NOMO-1 treated with dmso at 0.1 percent for 144 hours (cell line): ENCODE measurements around the gene ZNF740.
"Not testable (repeated sequence)": the region's sequence is repeated elsewhere in the genome, so short reads cannot be mapped to it uniquely, and the experiment has no call there.

Source experiments
- DNase-seq: peaks from one replicate; lab custom pipeline; 2025; ENCODE audit not compliant: unreplicated experiment; lab: John Stamatoyannopoulos, UW

Gene ZNF740, protein sequence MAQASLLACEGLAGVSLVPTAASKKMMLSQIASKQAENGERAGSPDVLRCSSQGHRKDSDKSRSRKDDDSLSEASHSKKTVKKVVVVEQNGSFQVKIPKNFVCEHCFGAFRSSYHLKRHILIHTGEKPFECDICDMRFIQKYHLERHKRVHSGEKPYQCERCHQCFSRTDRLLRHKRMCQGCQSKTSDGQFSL

DNA sequence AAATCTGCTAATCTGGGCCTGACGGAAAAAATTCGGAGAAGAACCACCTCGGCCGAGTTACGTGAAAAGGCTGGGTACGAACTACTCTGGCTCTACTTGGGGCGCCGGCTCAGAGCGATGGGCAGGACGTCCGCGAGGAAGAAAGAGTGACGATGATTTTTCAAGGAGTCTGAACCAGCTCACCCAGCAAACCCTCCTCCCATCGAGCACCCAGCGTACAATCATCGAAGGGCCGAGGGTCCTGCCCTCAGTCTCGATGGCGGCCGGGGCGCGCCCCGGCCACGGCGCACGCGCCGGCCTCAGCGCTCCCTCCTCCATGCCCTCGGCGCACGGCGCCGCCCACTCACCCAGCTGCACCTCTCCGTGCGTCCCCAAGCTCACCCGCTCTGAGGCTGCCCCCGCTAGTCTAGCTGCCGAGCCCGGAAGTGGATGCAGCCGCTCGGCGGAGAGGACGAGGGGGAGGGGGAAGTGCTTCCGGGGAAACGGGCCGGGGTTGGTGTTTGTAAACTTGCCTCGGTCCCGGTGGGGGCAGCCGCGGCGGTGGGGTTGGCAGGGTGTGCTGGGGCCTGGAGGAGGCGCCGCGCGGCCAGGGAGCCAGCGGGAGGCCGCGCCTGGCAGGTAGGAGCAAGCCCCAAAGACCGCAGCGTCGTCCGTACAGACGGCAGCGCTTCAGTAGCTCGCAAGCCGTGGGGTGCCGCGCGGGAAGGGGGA, at the start of gene ZNF740, which contains the start of gene CSAD:
TSS of gene ZNF740 (plus strand) at position 503 of the 711 bp plus-strand sequence. CDS start 1,262 bp downstream, outside the sequence.
TSS of gene CSAD (minus strand) at position 706 of the 711 bp plus-strand sequence. CDS start 7,455 bp downstream, outside the sequence.
- peak; percentile 94 for DNase-seq

DNA sequence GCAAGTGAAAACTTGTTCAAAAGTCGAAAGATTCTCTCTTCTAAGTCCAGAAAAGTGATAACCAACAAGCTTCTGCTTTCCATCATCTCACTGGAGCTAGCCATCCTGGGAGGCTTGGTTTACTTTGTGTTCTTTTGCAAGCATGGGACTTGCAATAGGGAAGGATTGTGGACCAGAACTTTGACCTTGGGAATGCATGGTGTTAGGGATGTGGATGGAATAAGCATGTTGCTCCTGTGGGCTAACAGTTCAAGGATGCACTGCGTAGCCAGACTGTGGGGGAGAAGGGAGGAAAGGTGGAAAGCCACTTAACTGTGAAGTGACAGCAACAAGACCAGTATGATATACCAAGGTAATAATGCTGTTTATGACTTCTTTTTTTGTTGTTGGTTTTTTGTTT, 48.7 kb upstream of the ZNF740 start:
- DNase-seq, result no peak

DNA sequence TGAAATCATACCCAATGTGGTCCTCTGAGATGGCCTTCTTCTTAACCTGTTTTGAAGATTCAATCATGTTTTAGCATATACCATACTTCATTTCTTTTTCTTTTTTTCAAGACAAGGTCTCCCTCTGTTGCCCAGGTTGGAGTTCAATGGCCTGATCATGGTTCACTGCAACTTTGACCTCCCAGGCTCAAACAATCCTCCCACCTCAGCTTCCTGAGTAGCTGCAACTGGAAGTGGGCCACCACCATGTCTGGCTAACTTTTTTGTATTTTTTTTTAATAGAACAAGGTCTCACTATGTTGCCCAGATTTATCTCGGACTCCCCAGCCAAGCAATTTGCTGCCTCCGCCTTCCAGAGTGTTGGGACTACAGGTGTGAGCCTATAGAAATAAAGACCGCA, 46.8 kb upstream of the ZNF740 start:
- no peak for DNase-seq

DNA sequence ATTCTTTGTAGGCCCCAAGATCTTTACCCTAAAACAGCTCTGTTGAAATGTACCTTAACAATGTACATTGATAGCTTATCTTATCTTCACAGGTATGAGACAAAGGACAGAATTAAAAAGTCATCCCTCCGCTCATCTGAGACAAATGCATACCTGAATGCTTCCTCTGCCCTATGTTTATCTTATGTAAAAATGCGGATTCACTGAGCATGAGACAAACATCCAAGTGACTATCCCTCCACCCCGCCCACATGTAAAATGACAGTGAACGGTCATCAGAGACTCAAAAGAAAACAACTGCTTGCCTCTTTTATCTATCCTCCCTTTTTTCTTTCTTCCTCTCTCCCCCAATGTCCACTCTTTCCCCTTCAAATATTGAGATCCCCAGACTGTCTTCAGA, 37.2 kb upstream of the ZNF740 start:
- no peak for DNase-seq

DNA sequence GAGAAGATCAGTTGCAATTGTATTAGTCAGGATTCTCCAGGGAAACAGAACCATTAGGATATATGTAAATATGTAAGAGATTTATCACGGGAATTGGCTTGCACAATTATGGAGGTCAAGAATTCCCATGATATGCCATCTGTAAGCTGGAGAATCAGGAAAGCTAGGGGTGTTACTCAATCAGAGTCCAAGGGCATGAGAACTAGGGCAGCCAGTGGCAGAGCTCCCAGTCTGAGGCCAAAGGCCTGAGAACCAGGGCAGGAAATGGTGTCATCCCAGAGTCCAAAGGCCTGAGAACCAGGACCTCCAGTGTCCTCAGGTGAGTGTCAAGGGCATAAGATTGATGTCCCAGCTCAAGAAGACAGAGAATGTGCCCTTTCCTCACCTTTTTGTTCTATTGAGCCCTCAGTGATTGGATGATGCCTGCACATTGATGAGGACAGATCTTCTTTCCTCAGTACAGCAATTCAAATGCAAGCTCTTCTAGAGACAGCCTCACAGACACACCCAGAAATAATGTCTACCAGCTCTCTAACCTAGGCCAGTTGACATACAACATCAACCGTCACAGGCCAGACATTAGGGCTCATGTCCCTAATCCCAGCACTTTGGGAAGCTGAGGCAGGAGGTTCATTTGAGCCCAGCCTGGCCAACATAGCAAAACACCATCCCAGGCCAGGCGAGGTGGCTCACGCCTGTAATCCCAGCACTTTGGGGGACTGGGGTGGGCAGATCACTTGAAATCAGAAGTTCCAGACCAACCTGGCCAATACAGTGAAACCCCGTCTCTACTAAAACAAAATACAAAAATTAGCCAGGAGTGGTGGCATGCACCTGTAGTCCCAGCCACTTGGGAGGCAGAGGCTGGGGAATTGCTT, 34.9 kb upstream of the ZNF740 start:
- DNase-seq, result no peak

DNA sequence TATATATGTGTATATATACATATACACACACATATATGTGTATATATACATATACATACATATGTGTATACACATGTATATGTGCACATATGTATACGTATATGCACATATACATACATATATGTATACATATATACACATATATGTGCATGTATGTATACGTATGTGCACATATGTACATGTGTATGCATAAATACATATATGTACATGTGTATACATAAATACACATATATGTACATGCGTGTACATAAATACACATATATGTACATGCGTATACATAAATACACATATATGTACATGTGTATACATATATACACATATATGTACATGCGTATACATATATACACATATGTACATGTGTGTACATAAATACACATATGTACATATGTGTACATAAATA, 33.3 kb upstream of the ZNF740 start:
- DNase-seq, result no peak

DNA sequence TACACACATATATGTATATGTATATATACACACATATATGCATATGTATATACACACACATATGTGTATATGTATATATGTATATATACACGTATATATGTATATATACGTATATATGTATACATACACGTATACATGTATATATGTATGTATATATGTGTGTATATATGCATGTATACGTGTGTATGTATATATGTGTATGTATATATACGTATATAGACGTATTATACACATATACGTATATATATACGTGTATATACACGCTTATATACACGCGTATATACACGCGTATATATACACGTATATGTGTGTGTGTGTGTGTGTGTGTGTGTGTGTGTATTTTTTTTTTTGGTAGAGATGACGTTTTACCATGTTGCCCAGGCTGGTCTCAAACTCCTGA, 32.9 kb upstream of the ZNF740 start:
- DNase-seq, result no peak

DNA sequence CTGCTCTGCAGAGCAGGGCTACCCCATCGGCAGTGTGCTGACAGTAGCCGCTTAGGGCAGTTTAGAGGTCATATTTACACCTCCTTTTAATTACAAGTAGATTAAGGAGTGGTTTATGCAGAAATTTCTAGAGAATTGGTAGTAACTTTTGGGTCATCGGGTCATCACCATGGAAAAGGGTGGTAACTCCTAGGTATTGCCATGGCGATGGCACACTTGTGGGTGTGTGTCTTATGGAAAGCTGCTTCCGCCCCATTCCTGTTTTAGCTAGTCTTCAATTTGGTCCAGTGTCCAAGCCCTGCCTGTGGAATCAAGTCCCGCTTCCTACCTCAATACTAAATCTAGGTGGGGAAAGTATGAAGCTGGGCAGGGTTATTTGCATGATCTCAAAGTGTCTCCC, 29.5 kb upstream of the ZNF740 start:
- DNase-seq, result no peak

DNA sequence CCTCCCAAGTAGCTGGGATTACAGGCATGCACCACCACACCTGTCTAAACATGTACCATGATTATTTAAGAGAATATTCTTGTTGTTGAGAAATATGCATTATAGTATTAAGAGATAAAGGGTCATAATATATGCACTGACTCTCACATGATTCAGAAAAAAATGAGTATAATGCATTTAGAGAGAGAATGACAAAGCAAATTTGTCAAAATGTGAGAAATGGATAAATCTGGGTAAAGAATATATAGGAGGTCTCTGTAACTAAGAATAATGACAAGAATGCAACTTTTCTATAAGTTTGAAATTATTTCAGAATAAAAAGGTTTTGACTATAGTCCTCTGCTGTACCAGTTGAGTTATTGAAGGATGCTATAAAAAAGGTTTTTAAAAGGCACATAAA, 28.1 kb upstream of the ZNF740 start:
- no peak for DNase-seq

DNA sequence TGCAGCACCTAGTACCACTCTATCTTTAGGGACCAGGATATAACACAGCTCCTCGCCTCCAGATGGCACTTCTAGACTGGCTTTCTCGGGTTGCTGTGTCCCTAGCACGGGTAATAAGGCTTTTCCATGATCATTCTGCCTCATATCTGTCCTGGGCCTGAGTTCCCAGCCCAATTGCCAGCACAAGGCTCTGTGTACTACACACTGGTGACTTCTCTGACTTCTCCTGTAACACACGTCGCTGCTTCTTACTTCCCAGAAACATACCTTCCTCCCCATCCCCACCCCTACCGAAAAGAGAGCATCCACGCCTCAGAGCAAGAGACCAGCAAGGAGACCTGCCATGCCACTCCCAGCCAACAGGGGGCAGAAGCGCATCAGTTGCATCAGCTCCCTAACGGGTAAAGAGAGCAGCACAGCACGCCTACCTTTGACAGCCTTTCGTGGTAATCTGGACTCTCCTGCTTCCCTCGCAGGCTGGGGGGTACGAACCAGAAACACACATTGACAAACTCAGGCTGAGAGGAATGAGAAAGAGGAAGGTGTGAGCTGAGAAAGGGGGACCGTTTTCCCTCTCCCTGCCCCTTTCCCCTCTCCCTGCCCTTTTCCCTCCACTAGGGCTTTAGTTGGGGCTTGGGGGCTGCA, 21.2 kb upstream of the ZNF740 start:
- DNase-seq, result peak; percentile 49

DNA sequence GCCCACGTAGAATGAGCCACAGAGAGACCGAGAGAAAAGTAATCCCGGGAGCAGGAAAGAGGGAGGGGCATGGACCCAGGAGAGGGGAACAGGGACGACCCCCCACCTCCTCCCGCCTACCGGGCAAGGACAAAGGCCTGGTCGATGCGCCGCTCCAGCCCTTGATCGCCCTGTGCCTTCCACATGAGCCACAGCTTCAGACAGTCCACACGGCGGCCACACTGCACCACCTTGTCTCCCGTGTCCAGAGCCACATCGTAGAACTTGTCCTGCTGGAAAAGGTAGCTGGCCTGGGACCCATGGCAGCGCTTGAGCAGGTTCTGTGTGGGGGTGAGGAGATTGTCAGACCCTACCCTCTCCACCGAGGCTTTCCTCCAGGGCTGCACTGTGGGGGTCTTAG, 20.5 kb upstream of the ZNF740 start:
- DNase-seq, result no peak

DNA sequence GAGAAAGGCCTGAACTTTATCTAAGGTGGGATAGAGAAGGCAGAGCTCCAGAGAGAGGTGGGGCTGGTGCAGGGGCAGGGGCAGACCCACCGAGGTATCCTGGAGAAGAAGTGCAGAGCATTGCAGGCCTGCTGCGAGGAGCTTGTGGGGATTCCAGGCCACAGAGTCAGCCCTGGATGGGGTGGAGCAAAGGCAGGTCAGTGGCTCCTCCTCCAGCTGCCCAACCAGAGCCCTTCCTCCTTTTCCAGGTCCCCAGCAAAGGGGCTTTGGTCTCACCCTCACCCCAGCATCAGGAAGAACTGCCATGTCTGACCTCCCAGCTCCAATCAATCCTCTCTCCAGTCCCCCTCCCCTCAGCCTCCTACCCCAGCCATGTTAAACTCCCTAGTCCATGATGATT, 19.8 kb upstream of the ZNF740 start:
- no peak for DNase-seq

DNA sequence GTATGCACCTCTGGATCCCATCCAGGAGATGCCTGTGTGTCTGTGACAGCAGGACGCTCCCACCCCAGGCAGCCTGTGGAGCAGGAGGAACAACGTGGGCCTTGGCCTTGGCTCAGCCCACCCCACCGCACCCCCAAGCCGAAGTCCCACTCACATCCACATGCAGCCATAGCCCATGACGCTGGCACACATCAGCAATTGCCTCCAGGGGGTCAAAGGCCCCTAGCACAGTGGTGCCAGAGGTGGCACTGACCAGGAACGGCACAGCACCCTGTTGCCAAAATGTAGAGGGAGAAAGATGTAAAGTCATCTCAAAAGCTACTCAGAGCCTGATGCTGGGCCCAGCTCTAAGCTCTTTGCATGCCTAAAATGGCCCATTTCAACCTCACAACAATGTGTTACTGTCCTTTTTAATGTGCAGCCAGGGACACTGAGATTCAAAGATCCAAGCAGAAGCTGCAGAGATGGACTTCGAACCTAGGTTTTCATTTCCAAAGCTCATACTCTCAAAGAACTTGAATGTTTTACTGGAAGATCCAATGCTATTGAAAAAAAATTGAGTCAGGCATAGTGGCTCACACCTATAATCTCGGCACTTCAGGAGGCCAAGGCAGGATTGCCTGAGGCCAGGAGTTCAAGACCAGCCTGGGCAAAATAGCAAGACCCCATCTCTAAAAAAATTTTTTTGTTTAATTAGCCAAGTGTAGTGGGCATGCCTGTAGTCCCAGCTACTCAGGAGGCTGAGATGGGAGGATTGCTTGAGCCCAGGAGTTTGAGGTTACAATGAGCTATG, 19.2 kb upstream of the ZNF740 start:
- DNase-seq, result no peak

DNA sequence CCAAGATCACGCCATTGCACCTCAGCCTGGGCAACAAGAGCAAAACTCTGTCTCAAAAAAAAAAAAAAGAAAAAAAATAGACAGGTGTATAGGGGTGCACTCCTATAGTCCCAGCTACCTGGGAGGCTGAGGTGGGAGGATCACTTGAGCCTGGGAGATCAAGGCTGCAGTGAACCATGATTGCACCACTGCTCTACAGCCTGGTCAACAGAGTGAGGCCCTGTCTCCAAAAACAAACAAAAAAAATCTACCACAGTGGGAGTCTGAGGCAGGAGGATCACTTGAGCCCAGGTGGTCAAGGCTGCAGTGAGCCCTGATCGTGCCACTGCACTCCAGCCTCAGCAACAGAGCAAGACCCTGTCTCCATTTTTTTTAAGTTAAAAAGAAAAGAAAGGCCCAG, 17.5 kb upstream of the ZNF740 start:
- not testable (repeated sequence) for DNase-seq

DNA sequence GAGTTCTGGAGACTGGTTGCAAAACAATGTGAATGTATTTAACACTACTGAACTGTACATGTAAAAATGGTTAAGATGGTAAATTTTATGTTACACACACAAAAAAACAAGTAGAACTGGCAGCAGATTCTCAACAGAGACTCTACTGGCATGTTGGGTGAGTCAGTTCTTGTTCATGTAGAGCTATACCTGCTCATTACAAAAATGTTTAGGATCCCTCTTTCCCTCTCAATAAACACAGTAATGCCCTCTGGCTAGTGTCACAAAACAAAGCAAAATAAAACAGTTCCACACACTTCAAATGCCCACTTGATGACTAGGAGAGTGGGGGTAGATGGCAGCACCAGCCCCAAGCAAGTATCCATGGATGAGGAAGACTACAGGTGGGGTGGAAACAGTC, 13.7 kb upstream of the ZNF740 start:
- no peak for DNase-seq

DNA sequence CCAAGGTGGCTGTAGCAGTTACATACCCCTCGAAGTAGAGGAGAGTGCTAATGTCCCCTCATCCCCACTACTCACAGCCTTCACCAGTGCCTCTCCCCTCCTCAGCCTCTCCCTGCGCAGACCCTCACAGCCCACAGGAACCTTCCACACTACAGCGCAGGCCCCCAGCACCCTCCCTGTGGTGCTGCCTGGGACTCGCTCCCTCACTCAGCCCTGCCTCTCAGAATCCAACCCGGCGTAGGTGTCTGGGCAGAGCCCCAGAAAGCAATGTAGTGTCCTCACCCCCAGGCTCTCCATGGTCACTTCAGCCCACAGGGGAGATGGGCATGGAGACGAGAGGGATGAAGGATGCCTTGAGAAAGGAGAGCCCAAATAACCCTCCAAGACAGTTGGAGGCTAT, 10.9 kb upstream of the ZNF740 start:
- DNase-seq, result no peak

DNA sequence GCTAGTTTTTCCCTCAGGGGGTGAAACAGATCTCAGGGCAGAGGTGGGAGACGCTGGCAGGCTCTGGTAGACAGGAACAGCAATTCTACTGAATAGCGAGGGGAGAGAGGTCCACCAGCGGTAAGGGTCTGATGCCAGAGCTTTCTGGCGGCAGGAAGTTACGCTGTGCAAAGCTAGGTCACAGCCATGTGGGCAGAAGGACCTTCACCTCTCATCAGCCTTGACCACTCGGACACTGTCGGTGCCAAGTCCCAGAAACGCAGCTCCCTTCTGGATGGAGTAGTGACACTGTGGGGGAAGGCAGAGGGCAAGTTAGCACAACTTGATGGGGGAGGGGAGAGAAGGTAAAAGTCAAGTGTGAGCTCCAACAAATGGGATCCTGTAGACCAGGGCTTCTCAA, 10.3 kb upstream of the ZNF740 start:
- no peak for DNase-seq

DNA sequence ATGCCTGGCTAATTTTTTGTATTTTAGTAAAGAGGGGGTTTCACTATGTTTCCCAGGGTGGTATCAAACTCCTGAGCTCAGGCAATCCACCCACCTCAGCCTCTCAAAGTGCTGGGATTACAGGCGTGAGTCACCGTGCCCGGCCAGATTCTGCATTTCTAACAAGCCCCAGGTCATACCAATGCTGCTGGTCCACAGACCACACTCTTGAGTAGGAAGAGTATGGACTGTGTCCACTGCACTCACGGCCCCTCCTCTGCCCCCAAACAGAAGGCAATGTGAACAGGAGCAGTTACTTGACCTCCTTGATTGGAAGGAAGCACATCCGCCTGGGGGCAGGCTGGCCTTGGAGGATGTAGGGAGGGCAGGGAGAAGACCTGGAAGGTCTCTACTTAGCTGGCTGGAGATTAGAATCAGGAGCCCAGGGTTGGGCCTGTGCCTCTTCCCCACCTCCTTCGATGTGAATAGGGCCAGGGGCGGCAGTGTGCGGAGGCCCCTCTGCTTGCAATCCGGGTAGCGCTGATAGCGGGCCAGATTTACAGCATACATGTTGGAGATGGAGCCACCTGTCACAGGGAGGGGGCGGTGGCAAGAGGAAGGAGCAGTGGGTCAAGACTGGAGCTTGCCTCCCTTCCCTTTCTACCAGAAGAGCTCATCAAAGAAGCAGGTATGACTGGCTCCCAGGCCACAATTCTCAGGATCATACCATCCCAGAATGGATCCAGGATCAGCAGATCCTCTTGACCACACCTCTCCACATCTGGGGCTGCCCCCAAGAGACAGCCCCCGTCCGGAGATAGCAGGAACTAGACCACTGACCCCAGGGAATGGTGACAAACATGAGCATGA, 9.4 kb upstream of the ZNF740 start:
- DNase-seq, result no peak

DNA sequence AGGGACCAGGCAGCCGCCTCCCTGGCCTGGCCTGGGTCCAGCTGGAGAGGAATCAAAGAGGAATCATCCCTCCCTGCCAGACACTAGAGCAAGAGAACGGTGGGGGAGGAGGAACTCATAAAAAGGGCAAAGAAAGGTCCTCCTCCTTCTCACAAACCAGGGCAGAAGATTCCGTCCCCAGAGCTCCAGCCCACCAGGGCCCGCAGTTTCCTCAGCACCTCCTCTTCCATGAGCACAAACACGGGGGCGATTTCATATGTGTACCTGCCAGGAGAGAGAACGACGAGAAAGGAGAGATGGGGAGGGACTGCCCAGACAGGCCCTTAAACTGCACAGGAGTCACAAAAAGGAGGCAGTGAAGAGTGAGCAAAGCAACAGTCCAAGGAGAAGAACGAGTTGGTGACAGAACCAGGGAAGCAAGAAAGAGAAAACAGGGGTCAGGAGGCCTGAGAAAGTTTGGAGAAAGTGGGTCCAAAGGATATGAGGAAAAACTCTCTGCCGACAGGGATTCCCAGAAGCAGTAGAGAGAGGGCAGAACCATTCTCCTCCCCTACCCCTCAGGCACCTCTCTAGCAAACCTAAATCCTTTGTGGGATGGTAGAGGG, 8.7 kb upstream of the ZNF740 start:
- no peak for DNase-seq
